ENCODE data around the gene AK1. TPM values are rescaled to one million over a fixed set of nuclear protein-coding genes. Genes with fewer than 3 reads are reported as not detected.
A peak's percentile ranks its signal among the peaks of the same experiment; 100 is the strongest.

Gene AK1
- total RNA-seq, 1 donor from 2014 or later: 416 TPM

DNA sequence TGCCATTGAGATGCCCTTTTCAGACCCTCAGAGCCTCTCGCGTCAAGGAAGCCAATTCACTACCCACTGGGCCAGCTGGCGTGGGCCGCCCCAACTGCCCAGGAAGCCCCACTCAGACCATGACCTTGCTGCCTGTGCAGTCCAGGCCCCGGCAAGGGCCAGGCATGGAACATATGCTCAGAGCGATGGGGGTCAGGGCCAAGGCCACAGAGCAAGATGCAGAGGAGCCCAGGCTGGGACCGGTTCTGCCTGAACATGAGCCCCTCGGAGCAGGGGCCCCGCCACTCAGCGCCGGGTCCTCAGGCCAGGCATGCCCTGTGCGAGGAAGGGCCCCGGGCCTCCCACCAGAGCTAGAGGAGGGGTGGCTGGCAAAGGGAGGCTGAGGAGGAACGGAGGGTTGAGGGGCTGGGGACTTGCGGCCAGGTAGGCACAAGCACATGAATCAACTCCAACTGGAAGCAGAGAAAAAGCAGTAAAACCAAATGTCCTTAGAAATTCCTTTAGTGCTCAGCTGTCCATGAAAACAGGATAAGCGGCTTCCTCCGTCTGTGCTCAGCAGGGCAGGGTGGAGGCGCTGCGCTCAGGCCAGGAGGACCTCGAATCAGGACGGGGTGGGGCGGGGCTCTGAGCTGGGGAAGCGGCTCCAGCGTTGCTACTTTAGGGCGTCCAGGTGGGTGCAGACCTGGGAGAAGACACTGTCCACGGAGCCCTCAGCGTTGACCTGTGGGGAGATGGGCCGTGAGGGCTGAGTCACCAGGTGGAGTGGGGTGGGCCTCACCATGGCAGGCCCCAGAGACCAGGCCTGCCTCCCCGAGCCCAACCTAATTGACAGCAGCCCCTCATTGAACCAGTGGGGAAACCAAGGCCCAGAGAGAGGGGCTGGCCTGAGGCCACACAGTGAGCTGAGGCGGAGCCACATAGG lies 9.9 kb downstream of the AK1 start:
- DNase-seq: no peak

DNA sequence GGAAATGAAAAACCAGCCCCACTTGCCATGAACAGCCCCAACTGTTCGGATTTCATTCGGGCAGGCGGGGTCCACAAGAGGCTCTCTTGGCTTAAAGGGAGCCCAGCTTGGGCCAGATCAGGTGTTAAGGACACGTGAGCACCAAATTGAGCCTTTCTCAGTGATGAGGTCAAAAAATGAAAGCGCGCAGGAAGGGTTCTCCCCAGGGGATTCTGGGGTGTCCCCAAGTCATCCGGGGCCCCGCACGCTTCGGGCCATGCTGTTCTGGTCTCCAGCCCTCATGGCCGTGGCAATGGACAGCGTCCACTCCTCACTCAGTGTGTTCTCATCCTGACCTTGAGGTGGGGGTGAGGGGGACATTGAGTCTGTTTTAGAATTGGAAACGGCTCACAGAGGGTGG lies 10.9 kb downstream of the AK1 start:
- DNase-seq: no peak

DNA sequence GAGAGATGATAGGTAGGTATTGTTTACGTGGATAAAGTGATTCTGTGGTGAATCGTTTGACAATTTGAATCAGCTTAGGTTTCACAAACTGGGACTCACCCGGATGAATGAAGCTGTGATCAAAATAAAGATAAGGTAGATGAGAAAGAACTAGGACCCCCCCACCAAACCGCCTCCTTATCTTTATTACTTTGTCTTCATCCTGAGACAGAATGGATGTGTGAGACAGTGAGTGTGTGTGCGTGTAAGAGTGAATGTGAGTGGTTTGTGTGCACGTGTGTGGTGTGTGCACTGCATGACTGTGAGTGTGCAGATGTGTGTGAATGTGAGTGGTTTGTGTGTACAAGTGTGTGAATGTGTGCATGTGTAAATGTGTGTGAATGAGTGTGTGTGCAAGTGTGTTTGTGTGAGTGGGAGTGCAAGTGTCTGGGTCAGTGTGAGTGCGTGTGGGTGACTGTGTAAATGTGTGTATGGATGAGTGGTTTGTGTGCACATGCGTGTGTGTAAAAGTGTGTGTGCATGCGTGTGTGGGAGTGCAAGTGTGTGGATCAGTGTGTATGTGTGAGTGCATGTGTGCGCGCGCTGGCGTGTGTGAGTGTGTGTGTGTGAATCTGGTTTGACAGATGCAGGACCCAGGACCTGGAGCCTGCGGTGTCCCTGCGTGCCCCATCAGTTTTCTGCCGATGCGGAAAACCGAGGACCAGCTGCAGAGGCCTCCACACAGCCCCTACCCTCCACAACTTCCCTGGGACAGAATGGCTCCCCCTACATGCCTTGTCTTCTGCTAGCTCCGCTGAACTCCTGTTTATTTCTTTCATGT lies 11.6 kb downstream of the AK1 start:
- no peak for DNase-seq

DNA sequence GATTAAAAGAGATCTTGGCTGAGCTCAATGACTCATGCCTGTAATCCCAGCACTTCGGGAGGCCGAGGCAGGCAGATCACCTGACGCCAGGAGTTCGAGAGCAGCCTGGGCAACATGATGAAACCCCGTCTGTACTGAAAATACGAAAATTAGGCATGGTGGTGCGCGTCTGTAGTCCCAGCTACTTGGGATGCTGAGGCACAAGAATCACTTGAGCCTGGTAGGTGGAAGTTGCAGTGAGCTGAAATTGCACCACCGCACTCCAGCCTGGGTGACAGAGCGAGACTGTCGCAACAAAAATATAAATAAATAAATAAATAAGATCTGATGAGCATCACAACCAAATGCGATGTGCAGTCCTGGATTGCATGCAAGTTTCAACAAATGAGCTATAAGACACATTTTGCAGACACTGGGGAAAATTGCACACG lies 14.3 kb downstream of the AK1 start:
- DNase-seq: no peak

DNA sequence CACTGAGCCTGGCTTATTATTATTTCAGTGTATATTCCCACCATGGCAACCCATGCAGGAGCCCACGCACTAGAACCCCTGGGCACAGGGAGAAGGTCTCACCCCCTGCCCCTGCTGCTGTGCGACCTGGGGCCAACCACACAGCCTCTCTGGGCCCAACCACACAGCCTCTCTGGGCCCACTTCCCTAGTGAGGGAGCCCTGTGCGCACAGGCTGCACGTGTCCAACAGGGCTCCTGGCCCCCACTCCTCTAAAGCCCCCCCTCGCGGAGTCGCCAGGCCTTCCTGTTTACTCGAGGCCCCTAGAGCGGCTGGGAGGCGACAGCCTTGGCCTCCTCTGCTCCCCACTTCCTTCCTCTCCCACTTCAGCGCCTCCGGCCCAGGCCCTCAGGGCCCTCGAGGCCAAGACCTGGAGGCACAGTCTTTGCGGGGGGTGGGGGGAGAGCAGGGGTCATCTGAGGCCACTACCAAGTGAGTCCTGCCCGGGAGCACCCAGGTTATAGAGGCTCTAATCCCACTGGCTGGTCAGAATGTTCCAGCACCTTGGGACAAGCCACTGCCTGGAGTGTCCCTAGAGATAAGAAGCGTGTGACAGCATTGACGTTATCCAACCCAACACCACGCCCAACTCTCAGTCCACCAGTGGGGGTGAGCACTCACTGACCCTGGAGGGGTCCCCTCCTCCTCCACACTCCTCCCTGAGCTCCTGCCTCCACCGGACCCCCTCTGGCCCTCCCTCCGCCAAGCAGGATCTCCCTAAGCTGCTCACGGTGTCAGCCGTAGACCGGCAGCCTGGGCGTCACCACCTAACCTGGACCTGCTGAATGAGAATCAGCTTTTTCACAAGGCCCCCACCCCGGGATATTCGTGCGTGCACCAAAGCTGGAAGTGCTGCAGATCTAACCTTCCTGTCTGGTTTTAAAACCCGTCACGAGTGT lies 15.1 kb downstream of the AK1 start:
- peak; percentile 68 for DNase-seq

DNA sequence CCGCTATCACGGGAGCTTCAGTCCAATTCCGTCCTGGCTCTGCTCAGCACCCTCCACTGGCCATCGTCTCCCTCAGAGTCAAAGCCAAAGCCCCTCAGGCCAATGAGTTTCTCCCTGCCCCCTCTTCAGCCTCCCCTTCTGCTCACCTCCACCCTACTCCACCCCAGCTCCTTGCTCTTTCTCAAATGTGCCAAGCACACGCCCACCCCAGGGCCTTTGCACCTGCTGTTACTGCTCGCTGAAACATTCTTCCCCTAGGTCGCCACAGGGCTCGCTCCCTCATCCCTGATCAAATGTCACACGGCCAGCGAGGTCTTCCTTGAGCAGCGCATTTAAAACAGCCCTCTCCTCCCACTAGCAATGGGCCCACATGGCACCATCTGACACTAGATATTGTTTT lies 16.7 kb downstream of the AK1 start:
- DNase-seq: no peak

DNA sequence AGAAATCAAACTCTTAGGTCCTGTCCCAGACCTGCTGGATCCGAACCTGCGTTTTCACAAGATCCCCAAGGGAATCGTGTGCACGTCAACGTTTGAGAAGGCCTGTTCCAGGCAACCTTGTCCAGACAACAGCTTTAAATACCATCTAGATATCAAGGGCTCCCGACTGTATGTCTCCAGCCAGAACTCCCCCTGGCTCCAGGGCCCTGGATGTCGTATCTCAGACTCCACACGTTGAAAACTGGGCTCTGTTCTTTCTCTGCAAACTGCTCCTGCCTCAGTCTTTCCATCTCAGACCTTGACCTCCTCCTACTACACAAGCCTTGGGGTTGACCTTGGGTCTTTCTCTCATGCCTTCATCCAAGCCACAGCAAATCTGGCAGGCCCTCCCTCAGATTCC lies 17.2 kb downstream of the AK1 start:
- DNase-seq: no peak

DNA sequence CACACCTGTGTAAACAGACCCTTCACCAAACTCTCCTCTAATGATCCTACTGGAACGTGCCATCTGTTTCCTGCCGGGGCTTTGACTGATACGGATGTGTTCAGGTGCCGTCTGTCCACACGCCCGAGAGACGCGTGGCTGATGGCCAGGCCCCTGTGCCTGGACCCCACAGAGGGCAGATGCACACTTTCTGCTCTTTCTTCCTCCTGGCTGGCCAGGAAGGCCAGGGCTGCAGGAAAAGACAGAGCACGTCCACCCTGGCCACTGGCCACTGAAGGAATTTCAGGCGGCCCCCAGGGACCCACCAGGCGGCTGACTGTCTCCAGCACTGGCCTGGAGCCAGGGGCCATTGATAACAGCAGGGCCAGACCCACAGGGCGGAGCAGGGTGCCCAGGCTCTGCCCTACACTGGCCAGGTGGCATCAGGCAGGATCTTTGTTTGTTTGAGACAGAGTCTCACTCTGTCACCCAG lies 19.4 kb downstream of the AK1 start:
- no peak for DNase-seq

DNA sequence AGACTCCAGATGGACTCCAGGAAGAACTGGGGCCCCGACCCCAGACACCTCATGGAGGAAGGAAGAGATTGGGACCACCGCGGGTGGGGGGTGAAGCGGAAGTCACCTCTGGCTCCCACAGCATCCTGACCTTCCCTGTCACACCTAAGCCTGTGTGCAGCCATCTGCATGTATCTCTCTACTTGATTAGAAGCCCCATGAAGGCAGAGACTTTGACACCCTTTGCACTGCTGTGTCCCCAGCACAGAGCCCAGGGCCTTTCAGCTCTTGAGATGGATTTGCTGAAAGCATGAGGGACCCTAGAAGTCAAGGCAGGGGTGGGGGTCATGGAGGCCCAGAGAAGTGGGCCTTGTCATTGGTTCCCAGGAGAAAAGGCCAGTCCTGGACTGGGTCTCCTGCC lies 20.2 kb downstream of the AK1 start:
- DNase-seq: no peak

DNA sequence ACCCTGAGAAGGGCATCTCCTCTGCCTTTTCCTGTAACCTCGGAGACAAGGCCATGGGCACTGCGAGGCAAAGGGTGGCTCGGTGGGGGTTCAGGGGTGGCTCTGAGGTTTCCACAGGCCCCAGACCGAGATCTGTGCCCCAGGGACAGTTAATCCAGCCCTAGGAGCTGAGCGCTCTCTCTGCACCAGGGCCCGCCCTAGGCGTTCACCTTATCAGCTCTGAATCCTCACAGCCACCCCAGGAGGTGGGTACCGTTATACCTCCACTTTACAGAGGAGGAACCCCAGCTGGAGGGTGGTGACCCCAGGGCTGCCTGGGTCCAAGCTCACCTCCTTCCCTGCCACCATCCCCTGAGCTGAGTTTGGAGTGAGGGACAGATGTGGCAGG lies 20.8 kb downstream of the AK1 start:
- DNase-seq: no peak

DNA sequence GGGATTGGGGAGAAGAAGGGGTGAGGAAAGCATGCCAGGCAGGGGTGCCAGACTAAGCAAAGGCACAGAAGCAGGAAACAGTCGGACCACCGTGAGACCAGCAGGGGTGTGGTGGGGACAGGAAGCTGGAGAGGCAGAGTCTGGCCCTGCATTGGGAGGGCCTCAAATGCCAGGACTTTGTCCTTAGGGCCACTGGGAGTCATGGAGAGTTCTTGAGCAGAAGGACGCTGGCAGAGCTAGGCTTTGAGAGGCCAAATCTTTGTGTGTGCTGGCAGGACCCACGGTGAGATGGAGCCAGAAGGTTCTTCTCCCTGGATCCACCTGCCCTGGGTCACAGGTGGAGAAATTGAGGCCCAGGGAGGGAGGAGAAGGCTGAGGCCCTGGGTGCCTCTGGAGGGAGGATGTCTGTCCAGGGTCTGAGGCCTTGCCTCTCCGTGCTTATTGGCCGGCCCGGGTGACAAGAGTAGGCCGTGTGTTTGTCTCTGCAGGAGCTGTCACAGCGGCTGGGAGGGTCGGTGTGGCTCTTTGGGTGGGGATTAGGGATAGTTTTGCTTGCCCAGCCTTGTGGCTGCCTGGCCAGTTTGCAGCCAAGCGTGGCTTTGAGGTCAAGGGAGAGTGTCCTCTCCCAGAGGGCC lies 21.3 kb downstream of the AK1 start:
- DNase-seq: no peak

DNA sequence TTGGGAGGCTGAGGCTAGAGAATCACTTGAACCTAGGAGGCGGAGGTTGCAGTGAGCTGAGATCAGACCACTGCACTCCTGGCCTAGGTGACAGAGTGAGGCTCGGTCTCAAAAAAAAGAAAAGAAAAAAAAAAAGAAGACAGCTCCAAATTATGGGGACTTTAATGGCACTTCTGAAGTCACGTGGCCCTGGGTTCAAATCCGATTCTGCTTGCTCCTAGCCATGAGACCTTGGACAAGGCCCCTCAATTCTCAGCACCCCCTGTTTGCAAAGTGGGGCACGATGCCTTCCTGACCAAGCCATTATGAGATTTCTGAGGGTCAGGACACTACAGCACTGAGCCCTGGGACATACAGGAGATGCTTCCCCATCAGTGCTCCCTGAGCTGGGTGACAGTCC lies 22.0 kb downstream of the AK1 start:
- DNase-seq: no peak

DNA sequence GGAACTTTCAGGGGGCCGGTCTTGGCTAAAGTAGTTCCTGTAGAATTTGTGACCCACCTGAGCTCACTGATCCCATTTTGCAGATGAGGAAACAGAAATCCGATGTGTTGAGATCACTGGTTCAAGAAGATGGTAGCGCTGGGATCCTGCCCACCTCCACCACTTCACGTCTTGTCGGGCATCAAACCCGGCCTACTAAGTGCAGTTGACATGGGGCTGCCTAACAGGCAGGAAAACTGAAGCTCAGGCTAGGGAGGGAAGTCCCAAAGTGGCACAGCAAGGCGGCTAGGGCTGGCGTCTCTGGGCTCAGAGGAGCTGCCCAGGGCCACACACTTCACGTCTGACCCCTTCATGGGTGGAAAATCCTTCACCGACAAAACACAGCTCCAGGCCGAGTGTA lies 22.5 kb downstream of the AK1 start:
- no peak for DNase-seq

DNA sequence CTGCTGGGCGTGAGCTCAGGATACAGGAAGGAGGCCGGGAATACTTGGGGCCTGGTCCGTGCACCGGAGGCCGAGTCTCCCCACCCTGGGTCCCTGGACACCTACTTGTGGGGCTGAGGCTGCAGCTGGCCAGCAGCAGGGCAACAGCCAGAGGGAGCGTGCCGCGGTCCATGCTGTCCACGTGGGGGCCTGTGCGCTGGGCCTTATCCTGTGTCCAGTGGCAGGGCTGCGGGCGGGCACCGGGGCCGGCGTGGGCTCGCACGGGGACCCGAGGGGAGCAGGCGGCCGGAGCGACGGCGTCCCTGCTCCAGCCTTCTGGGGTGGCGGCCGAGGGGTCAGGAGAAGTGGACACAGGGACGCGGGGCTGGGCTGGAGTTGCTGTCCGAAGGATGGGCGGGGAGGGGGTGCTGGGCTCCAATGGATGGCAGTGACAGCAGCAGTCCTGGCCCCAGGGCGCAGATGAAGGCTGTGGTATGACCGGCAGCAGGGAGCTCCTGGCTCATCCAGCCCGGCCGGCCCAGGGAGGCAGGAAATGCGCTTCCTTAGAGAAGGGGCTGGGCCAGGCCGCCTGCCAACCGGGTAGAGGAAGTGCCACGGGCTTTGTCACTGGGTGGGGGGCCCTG lies 23.2 kb downstream of the AK1 start, which contains the start of gene ENG:
TSS of gene ENG (minus strand) at position 475 of the 623 bp plus-strand sequence. CDS start at position 172, 303 bp downstream.
- peak; percentile 76 for DNase-seq

DNA sequence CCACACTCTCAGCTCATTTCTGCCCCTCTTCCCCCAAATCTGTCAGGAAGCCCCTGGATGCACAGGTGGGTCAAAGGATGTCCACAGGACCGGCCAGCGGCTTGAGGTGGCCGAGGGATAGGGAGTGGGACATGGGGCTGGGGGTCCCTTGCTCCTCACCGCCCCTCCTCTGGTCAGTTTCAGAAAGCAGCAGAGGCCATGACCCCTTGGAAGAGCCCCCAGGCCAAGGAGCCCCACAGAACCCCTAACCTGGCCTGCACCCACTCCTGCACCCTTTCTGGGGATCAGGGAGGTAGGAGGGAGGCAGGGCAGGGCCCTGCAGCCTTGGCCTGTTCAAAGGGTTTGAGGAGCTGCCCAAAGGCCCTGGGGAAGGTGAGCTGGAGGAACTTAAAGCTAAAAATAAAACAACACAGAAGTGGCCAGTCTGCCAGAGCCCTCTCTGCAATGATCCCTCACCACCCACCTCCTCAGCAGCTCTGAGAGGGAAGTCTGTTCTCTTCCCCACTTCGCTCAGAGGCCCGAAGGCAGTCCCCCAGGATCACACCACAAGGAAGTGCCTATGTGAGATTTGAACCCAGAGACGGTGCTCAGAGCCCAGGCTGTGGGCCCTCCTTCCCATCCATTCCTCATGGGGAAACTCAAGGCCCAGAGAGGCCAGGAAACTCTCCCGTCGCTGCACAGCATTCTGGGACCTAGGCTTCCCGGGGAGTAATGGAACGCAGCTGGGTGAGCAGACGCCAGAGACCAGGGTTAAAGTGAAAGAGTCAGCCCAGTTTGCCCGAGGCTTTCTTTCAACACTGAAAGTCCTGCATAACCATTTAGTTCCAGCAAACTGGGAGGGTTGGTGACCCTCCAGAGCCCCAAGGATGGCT lies 23.9 kb downstream of the AK1 start:
- DNase-seq: no peak

DNA sequence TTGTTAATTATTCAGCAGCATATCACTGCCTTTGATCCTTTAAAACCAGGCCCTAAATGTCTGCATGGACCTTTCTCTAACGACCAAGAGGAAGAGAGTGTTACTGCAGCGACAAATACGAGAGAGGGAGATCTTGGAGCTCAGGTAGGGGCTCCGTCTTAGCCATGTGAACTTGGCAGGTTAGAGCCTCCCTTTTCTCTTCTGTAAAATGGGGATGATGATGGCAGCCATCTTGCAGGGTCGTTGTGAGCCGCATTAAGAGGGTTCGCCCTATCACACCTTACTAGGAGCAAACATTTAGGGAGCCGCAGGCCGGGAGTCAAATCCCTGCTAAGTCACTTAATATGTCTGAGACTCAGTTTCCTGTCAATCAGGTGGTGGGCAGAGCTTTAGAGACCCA lies 24.6 kb downstream of the AK1 start:
- DNase-seq: no peak

DNA sequence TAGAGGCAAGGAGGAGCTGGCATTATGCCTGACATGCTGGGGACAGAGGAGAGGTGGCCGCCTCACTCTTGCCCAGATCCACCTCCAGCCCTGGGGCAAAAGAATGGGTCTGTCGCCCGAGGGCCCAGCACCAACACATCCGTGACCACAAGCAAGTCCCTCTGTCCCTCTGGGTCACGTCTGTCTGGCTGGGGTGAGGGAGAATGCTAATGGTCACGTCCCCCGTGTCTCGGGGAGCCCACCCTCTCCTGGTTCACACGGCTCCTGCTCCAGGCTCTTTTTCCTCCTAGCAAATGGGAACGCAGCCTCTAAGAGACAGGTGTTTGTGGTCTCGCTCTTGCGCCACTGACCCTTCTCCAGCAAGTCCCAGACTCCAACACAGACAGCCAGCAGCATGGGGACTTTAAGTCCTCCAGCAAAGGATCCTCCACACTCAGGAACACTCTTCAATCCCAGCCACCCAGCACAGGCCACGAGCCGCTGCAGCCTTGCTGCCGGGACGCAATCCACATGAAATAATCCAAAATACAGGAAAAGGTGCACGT lies 27.1 kb downstream of the AK1 start:
- DNase-seq: no peak

DNA sequence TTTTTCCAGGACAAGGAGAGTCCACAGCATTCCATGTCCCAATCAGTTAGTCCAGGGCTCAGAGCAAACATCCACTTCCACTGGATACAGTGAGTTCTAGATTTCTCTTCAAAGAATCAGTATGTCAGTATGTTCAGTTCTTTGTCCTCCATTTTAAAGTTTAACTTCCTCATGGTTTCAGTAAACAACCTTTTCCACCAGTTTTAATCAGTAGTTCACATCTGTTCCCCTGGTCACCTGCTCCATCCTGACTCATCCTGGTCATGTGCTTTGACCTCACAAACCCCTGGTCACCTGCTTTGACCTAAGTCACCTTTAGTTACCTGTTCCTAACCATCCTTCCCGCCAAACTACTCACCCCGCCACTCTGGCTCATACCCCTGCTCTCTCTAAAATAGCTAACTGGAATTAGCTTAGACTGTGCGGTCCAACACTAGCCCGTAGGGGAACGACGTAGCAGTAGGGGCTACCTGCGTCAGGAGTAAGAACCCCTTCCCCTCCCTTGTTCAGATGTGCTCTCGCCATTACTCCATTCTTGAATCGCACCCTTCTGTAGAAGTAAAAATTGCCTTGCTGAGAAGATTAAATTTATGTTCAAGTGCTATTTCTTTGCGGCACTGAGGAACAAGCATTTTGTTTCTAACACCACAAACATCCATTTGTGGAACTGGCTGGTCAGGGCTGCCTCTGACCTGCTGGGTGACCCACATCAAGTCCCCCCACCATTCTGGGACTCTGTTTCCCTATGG lies 28.5 kb downstream of the AK1 start:
- no peak for DNase-seq

All from tongue (tissue), 2 donors.